RPMI8226 (cell line): ENCODE measurements around the gene DBR1.

Experiments used
- DNase-seq: peaks from one replicate; pipeline ENCODE4 v3.0.0-alpha.2; 2015

DBR1 gene

GRCh38 chr3:138174421-138175131 lies at the start of gene DBR1:
Gene DBR1, minus strand, starts transcription at chr3:138174921. Its CDS starts 126 bp downstream, at chr3:138174795.
- peak; percentile 89 for DNase-seq

GRCh38 chr3:138222942-138223287 lies 48.2 kb upstream of the DBR1 start:
- no peak for DNase-seq

- DNase-seq = no peak
Measured at GRCh38 chr3:138222131-138222941, 47.6 kb upstream of the DBR1 start.

GRCh38 chr3:138220788-138221187 lies 46.1 kb upstream of the DBR1 start:
- DNase-seq = no peak

- no peak for DNase-seq
Measured at GRCh38 chr3:138220242-138220641, 45.5 kb upstream of the DBR1 start.

- no peak for DNase-seq
Measured at GRCh38 chr3:138219255-138219654, 44.5 kb upstream of the DBR1 start.

- DNase-seq = no peak
Measured at GRCh38 chr3:138213398-138214085, 38.8 kb upstream of the DBR1 start.

GRCh38 chr3:138210528-138210927 lies 35.8 kb upstream of the DBR1 start:
- DNase-seq = no peak

GRCh38 chr3:138206196-138206595 lies 31.5 kb upstream of the DBR1 start:
- no peak for DNase-seq

- DNase-seq = no peak
Measured at GRCh38 chr3:138205527-138205926, 30.8 kb upstream of the DBR1 start.

GRCh38 chr3:138203938-138204337 lies 29.2 kb upstream of the DBR1 start:
- DNase-seq = no peak

- no peak for DNase-seq
Measured at GRCh38 chr3:138202945-138203701, 28.4 kb upstream of the DBR1 start.

- DNase-seq = no peak
Measured at GRCh38 chr3:138200424-138200823, 25.7 kb upstream of the DBR1 start.

- DNase-seq = no peak
Measured at GRCh38 chr3:138199851-138200250, 25.1 kb upstream of the DBR1 start.

- DNase-seq = no peak
Measured at GRCh38 chr3:138197524-138197923, 22.8 kb upstream of the DBR1 start.

- no peak for DNase-seq
Measured at GRCh38 chr3:138197058-138197457, 22.3 kb upstream of the DBR1 start.

GRCh38 chr3:138196023-138196422 lies 21.3 kb upstream of the DBR1 start:
- no peak for DNase-seq

GRCh38 chr3:138195481-138195880 lies 20.8 kb upstream of the DBR1 start:
- DNase-seq = no peak

GRCh38 chr3:138188013-138188730 lies 13.5 kb upstream of the DBR1 start:
- peak; percentile 53 for DNase-seq

- DNase-seq = no peak
Measured at GRCh38 chr3:138187296-138188012, 12.7 kb upstream of the DBR1 start, which contains the start of gene ARMC8. Gene ARMC8, plus strand, starts transcription at chr3:138187301. Its CDS starts 254 bp downstream, at chr3:138187555.

GRCh38 chr3:138186803-138187295 lies 12.1 kb upstream of the DBR1 start:
- peak; percentile 95 for DNase-seq
